Measurements from ENCODE around the gene ERN1.

Gene ERN1

DNA sequence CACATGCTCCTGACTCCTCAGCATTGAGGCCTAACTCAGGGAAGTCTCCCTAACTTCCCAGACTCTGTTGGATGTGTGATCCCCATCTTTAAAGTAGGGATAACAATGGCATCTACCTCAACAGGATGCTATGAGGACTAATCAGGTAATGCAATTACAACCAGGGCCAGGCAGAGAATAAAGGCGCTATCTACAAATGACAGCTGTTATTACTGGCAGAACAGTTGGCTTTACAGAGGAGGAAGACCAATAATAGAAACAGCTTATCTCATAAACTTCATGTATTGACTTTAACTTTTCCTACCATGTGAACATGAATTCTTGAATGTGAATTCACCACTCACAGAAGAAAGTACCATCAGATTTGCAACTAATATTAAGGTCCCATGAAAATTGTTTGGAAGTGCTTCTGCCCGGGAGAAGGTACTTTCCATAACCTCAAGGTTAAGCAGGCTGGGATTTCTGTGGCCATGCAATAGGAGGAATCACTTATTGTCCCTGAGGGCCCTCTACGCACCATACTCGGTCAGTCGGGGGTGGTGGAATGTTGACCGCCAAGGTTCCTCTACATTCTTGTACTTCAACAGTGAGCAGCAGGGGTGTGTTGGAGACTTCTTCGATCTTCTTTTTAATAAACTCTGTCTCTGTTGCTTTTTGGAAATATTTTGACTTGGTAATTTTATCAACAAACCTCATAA, 22.6 kb upstream of the ERN1 start:
- Histone ChIP-seq H3K36me3 (ENCODE audit: control insufficient read depth in 2 of 2, insufficient read depth in 1 of 2, low read length in 2 of 2) (peaks cover 6 to 41% of the 10 kb centered on the region in 2 experiments; a peak in 2 of 3 replicates), H3K27ac (ENCODE audit: extremely low read depth, low read depth, low read length) (no peak overlapping the region), H3K4me3 (ENCODE audit: low read depth, low read length) (no peak overlapping the region), H3K4me1 (ENCODE audit: control insufficient read depth, insufficient read depth, low read length) (no peaks in the 10 kb centered on the region), H3K9me3 (ENCODE audit: control insufficient read depth, insufficient read depth, low read depth, low read length) (no peaks in the 10 kb centered on the region)
- POLR2A ChIA-PET = no interaction called here
- CTCF ChIA-PET = interaction anchor here (0.6 to 0.9 kb wide), 2 partner anchors 240 to 245 kb away, joined by 3 read pairs; no protein-coding TSS in a partner anchor
- TF ChIP-seq ZNF138 (tag by site-specific recombination; IDR thresholded peaks at IDR 0.05; ENCODE audit: borderline replicate concordance) (no peak), ZNF843 (tag by site-specific recombination; IDR thresholded peaks at IDR 0.05) (no peak), FEZF1 (tag by site-specific recombination; IDR thresholded peaks at IDR 0.05) (no peak), SALL2 (tag by site-specific recombination; IDR thresholded peaks at IDR 0.05; ENCODE audit: borderline replicate concordance) (no peak)
- TF ChIP-seq, protein P1, sequence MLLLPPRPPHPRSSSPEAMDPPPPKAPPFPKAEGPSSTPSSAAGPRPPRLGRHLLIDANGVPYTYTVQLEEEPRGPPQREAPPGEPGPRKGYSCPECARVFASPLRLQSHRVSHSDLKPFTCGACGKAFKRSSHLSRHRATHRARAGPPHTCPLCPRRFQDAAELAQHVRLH (tag by site-specific recombination; IDR thresholded peaks at IDR 0.05) = no peak

DNA sequence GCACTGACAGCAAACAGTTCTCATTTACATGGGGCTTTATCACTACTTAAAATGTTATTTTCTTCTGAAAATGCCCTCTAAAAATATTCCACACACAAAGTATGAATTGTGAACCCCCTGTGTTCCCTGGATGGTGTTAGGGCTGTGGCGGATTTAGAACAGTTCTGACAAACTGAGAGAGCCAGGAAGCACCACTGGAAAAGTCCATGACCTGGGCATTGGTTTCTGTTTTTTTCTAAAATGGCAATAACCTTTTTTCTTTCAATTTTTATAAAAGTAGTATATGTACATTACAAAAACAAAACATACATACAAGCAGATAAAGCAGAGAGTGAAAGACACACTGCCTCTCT, 21.0 kb upstream of the ERN1 start:
- Histone ChIP-seq H3K9me3 (ENCODE audit: control insufficient read depth, insufficient read depth, low read depth, low read length) (no peaks in the 10 kb centered on the region), H3K27ac (ENCODE audit: extremely low read depth, low read depth, low read length) (no peak overlapping the region), H3K4me1 (ENCODE audit: control insufficient read depth, insufficient read depth, low read length) (no peaks in the 10 kb centered on the region), H3K4me3 (ENCODE audit: low read depth, low read length) (no peak overlapping the region), H3K36me3 (ENCODE audit: control insufficient read depth in 2 of 2, insufficient read depth in 1 of 2, low read length in 2 of 2) (peaks cover 6 to 49% of the 10 kb centered on the region in 2 experiments; a peak in 2 of 3 replicates)
- POLR2A ChIA-PET = no interaction called here
- no peak for TF ChIP-seq ZNF24 (tag by site-specific recombination; IDR thresholded peaks at IDR 0.05)
- no peak for TF ChIP-seq SCRT1 (tag by site-specific recombination; IDR thresholded peaks at IDR 0.05; ENCODE audit: borderline replicate concordance)
- TF ChIP-seq TCF7L2 (IDR thresholded peaks at IDR 0.05; ENCODE audit: borderline replicate concordance, low read depth, low read length) = no peak
- CTCF ChIA-PET = no interaction called here

DNA sequence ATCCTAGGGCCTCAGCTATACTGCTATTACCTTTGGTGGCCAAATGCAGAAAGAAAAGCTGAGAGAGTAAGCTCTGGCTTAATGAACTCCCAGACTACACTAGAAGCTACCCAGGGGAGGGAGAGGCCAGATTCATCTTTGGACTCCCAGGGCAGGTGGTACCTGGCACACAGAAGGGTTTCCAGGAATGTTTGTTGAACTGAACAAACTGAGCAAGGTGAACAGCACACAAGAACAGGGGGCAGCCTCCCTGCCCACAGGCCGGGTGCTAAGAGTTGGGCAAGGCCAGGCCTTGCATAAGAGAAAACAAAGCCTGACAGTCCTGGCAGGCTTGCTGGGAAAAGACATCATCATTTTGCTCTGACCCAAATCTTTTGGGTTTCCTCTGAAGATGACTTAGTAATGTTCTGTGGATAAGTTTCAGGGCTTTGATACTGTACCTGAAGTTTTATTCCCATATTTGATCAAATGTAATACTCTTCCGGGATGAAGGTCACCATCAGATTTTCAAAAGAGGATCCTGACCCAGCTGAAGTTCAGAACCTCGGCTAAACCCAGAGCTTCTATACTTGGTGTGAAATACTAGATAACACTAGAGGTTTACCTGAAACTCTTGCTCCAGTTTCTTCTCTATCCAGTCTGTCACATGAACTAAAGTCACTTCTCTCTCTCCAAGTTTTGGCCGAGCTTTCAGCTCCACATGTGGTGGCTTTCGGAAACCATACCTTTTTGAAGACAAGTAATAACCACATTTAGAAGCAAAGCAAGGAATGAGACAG, 20.5 kb upstream of the ERN1 start:
- no peak overlapping the region for H3K27ac ChIP-seq (ENCODE audit: extremely low read depth, low read depth, low read length)
- no peaks in the 10 kb centered on the region for H3K4me1 ChIP-seq (ENCODE audit: control insufficient read depth, insufficient read depth, low read length)
- ChIA-PET CTCF (interaction anchor here (0.6 to 0.9 kb wide), 5 partner anchors 60 to 270 kb away, joined by 3 to 6 read pairs (median 3); no protein-coding TSS in a partner anchor), POLR2A (interaction anchor here (1.2 kb wide), 1 partner anchor 32 kb away, joined by 4 read pairs; no protein-coding TSS in a partner anchor)
- H3K36me3 ChIP-seq (ENCODE audit: control insufficient read depth in 2 of 2, insufficient read depth in 1 of 2, low read length in 2 of 2) = peaks cover 6 to 49% of the 10 kb centered on the region in 2 experiments; a peak in 2 of 3 replicates
- H3K9me3 ChIP-seq (ENCODE audit: control insufficient read depth, insufficient read depth, low read depth, low read length) = no peaks in the 10 kb centered on the region
- TF ChIP-seq ZEB2 (tag by site-specific recombination; IDR thresholded peaks at IDR 0.05) = no peak
- TF ChIP-seq ZNF169 (tag by site-specific recombination; IDR thresholded peaks at IDR 0.05) = no peak
- TF ChIP-seq, protein P2, sequence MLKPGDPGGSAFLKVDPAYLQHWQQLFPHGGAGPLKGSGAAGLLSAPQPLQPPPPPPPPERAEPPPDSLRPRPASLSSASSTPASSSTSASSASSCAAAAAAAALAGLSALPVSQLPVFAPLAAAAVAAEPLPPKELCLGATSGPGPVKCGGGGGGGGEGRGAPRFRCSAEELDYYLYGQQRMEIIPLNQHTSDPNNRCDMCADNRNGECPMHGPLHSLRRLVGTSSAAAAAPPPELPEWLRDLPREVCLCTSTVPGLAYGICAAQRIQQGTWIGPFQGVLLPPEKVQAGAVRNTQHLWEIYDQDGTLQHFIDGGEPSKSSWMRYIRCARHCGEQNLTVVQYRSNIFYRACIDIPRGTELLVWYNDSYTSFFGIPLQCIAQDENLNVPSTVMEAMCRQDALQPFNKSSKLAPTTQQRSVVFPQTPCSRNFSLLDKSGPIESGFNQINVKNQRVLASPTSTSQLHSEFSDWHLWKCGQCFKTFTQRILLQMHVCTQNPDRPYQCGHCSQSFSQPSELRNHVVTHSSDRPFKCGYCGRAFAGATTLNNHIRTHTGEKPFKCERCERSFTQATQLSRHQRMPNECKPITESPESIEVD (tag by site-specific recombination; IDR thresholded peaks at IDR 0.05) = no peak
- no peak overlapping the region for H3K4me3 ChIP-seq (ENCODE audit: low read depth, low read length)

DNA sequence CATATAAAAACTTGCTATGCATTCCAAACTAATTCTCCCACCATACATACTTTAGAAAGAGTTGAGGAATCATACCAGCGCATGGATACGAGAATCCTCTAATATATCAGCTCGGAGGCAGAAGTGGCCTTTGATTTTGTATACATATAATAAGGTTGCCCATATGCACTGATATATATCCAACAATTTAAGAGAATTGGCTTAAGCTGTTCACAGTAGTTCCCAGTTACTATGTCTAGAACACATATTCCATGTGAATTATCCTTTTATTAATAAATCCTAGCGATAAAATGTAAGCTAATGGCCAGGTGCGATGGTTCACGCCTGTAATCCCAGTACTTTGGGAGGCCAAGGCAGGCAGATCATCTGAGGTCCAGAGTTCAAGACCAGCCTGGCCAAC, 19.3 kb upstream of the ERN1 start:
- Histone ChIP-seq H3K9me3 (ENCODE audit: control insufficient read depth, insufficient read depth, low read depth, low read length) (no peaks in the 10 kb centered on the region), H3K36me3 (ENCODE audit: control insufficient read depth in 2 of 2, insufficient read depth in 1 of 2, low read length in 2 of 2) (peaks cover 6 to 49% of the 10 kb centered on the region in 2 experiments; a peak in 2 of 3 replicates), H3K4me3 (ENCODE audit: low read depth, low read length) (no peak overlapping the region), H3K27ac (ENCODE audit: extremely low read depth, low read depth, low read length) (no peak overlapping the region), H3K4me1 (ENCODE audit: control insufficient read depth, insufficient read depth, low read length) (no peaks in the 10 kb centered on the region)
- ChIA-PET POLR2A (interaction anchor here (0.6 to 1.2 kb wide), 3 partner anchors 14 to 113 kb away, joined by 3 to 4 read pairs (median 4); no protein-coding TSS in a partner anchor), CTCF (interaction anchor here (0.9 to 8.1 kb wide), 5 partner anchors 16 to 230 kb away, joined by 3 to 59 read pairs (median 4); no protein-coding TSS in a partner anchor)
- TF ChIP-seq, protein P3, sequence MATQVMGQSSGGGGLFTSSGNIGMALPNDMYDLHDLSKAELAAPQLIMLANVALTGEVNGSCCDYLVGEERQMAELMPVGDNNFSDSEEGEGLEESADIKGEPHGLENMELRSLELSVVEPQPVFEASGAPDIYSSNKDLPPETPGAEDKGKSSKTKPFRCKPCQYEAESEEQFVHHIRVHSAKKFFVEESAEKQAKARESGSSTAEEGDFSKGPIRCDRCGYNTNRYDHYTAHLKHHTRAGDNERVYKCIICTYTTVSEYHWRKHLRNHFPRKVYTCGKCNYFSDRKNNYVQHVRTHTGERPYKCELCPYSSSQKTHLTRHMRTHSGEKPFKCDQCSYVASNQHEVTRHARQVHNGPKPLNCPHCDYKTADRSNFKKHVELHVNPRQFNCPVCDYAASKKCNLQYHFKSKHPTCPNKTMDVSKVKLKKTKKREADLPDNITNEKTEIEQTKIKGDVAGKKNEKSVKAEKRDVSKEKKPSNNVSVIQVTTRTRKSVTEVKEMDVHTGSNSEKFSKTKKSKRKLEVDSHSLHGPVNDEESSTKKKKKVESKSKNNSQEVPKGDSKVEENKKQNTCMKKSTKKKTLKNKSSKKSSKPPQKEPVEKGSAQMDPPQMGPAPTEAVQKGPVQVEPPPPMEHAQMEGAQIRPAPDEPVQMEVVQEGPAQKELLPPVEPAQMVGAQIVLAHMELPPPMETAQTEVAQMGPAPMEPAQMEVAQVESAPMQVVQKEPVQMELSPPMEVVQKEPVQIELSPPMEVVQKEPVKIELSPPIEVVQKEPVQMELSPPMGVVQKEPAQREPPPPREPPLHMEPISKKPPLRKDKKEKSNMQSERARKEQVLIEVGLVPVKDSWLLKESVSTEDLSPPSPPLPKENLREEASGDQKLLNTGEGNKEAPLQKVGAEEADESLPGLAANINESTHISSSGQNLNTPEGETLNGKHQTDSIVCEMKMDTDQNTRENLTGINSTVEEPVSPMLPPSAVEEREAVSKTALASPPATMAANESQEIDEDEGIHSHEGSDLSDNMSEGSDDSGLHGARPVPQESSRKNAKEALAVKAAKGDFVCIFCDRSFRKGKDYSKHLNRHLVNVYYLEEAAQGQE (tag by site-specific recombination; IDR thresholded peaks at IDR 0.05) = no peak
- TF ChIP-seq ZNF146 (tag by site-specific recombination; IDR thresholded peaks at IDR 0.05) (no peak), ZNF423 (tag by site-specific recombination; IDR thresholded peaks at IDR 0.05) (no peak), GLI2 (tag by site-specific recombination; IDR thresholded peaks at IDR 0.05; ENCODE audit: borderline replicate concordance, low read depth) (no peak)
- TF ChIP-seq, protein P4, sequence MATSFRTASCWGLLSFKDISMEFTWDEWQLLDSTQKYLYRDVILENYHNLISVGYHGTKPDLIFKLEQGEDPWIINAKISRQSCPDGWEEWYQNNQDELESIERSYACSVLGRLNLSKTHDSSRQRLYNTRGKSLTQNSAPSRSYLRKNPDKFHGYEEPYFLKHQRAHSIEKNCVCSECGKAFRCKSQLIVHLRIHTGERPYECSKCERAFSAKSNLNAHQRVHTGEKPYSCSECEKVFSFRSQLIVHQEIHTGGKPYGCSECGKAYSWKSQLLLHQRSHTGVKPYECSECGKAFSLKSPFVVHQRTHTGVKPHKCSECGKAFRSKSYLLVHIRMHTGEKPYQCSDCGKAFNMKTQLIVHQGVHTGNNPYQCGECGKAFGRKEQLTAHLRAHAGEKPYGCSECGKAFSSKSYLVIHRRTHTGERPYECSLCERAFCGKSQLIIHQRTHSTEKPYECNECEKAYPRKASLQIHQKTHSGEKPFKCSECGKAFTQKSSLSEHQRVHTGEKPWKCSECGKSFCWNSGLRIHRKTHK (tag by site-specific recombination; IDR thresholded peaks at IDR 0.05) = no peak
- TF ChIP-seq, protein P5, sequence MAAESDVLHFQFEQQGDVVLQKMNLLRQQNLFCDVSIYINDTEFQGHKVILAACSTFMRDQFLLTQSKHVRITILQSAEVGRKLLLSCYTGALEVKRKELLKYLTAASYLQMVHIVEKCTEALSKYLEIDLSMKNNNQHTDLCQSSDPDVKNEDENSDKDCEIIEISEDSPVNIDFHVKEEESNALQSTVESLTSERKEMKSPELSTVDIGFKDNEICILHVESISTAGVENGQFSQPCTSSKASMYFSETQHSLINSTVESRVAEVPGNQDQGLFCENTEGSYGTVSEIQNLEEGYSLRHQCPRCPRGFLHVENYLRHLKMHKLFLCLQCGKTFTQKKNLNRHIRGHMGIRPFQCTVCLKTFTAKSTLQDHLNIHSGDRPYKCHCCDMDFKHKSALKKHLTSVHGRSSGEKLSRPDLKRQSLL (tag by site-specific recombination; IDR thresholded peaks at IDR 0.05) = no peak

Measured in HEK293 (cell line).